Liver (tissue), 3 donors: Measurements from ENCODE around the gene CAMKMT.

Experiments
- CTCF ChIP-seq: fragments of 150-350 bp; IDR thresholded peaks from 2 replicates; pipeline ENCODE4 v1.5.1; 2017; ENCODE audit warnings: improper control_type of control experiment, low read depth, low read length; ENCODE audit not compliant: missing input control
- EGR1 ChIP-seq, 2 donors: IDR thresholded peaks; 2 replicates each; pipeline ENCODE4 v1.6.1; 2016 to 2018; ENCODE audit warnings: antibody characterized with exemption in 2 of 2, low read depth in 2 of 2
- FOXA1 ChIP-seq: IDR thresholded peaks from 2 replicates; pipeline ENCODE4 v1.6.1; 2016; ENCODE audit warnings: antibody characterized with exemption
- FOXA2 ChIP-seq: IDR thresholded peaks from 2 replicates; pipeline ENCODE4 v1.6.1; 2016; ENCODE audit warnings: antibody characterized with exemption
- GABPA ChIP-seq, 2 donors: IDR thresholded peaks in 1 of 2; conservative IDR thresholded peaks in 1 of 2; 2 replicates each; pipeline ENCODE4 v1.6.1; 2016; ENCODE audit warnings: antibody characterized with exemption in 2 of 2, mild to moderate bottlenecking in 1 of 2, moderate library complexity in 1 of 2
- JUND ChIP-seq, 2 donors: IDR thresholded peaks; 2 replicates each; pipeline ENCODE4 v1.6.1; 2016; ENCODE audit warnings: antibody characterized with exemption in 2 of 2
- MAX ChIP-seq: IDR thresholded peaks from 2 replicates; pipeline ENCODE4 v1.6.1; 2016; ENCODE audit warnings: antibody characterized with exemption
- NR2F2 ChIP-seq: IDR thresholded peaks from 2 replicates; pipeline ENCODE4 v1.6.1; 2016; ENCODE audit warnings: antibody characterized with exemption
- RAD21 ChIP-seq, 2 donors: IDR thresholded peaks; 2 replicates each; pipeline ENCODE4 v1.6.1; 2016; ENCODE audit warnings: antibody characterized with exemption in 2 of 2, mild to moderate bottlenecking in 2 of 2
- REST ChIP-seq: IDR thresholded peaks from 2 replicates; pipeline ENCODE4 v1.6.1; 2016; ENCODE audit warnings: antibody characterized with exemption, mild to moderate bottlenecking
- TAF1 ChIP-seq: conservative IDR thresholded peaks from 2 replicates; pipeline ENCODE4 v1.6.1; 2016; ENCODE audit warnings: antibody characterized with exemption, mild to moderate bottlenecking
- YY1 ChIP-seq: IDR thresholded peaks from 2 replicates; pipeline ENCODE4 v1.6.1; 2016; ENCODE audit warnings: antibody characterized with exemption, mild to moderate bottlenecking
- ZBTB33 ChIP-seq: IDR thresholded peaks from 2 replicates; pipeline ENCODE4 v1.6.1; 2016; ENCODE audit warnings: antibody characterized with exemption
- donor health status: healthy.
- donor health status: healthy.

- no peak for TF ChIP-seq CTCF
- no peak for TF ChIP-seq YY1
- no peak for TF ChIP-seq MAX
- TF ChIP-seq TAF1: no peak
- no peak for TF ChIP-seq REST
- TF ChIP-seq ZBTB33: no peak
- TF ChIP-seq RAD21 (IDR thresholded peaks at IDR 0.05): no peak
- TF ChIP-seq FOXA2: no peak
- TF ChIP-seq GABPA (IDR thresholded peaks at IDR 0.05 in 1 of 2, conservative IDR thresholded peaks at IDR 0.05 in 1 of 2): no peak
- no peak for TF ChIP-seq JUND (IDR thresholded peaks at IDR 0.05)
- no peak for TF ChIP-seq FOXA1
- TF ChIP-seq NR2F2: no peak
- no peak for TF ChIP-seq EGR1 (IDR thresholded peaks at IDR 0.05; ENCODE audit: low read depth in 2 of 2)
Measured at GRCh38 chr2:44743473-44743872, 381.7 kb downstream of the CAMKMT start.
